GM18909 (cell line): Measurements from ENCODE around the gene CDH2.

Experiments
- ATAC-seq: cut with Tn5 transposase; IDR thresholded peaks from one replicate; pipeline ENCODE4 v1.9.1; 2021; ENCODE audit warnings: mild to moderate bottlenecking; ENCODE audit not compliant: unreplicated experiment, poor library complexity

CDH2 gene

DNA sequence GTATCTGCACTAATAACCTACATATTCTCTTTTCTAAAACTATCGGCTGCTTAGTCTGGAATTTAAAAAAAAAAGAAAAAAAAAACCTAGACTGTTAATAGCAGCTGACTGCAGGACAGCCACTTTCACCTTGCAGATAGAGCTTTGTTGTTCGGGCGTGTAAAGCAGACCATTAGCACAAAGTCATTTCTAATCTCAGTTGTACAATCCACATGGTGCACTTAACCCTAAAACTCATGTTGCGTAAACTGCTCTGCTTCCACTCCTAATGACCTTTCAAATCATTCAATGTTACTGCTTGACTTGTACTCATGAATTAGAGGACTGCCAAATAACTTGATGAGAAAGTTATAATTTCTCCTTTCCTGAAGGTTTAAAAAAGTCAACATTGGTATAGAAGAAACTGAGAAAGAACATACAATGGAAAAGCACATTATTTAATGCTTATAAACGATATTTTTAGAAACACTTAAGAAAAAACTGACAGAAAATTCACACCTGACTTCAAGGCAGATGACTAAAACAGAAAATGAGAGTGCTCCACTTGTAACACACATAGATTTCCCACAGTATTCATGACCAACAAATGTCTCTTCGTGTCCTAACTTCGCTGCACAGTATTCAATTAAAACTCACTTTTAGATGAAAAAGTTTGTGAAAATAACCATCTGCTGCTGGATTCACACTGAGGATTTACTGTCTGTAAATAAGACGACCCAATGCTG lies 2.6 kb downstream of the CDH2 start:
- no peak for ATAC-seq

DNA sequence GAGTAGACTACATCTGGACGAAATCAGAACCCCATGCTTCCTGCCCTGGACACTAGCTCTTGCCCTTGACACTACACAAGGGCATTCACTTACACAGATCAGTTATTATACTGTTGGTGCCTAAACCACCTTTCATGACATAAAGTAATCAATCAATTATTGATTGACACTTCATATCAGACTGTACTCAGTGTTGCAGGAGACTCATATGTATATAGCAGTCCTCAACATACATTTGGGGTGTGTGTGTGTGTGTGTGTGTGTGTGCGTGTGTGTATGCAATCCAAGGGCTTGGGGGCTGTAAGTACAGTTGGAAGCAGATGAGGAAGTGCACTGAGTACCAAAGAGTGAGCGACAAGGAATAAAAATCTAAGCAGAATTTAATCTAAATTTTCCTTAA lies 5.1 kb downstream of the CDH2 start:
- ATAC-seq = no peak

DNA sequence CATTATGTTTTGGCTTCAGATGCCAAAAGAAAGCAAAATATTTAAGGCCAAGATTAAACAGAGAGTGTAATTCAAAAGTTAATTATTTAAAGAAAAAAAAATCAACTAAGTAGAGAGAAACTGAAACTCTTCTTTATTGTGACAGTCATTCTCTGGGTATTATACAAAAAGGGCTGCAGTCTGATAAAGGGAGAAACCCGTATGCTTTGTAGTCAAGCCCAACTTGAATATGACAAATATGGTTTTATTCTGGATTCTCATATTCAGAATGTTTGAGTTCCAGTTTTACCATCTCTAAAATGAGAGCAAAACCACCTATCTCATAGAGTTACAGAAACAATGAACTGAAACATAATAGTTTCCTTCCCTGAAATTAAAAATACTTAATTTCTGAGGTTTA lies 8.2 kb downstream of the CDH2 start:
- no peak for ATAC-seq

DNA sequence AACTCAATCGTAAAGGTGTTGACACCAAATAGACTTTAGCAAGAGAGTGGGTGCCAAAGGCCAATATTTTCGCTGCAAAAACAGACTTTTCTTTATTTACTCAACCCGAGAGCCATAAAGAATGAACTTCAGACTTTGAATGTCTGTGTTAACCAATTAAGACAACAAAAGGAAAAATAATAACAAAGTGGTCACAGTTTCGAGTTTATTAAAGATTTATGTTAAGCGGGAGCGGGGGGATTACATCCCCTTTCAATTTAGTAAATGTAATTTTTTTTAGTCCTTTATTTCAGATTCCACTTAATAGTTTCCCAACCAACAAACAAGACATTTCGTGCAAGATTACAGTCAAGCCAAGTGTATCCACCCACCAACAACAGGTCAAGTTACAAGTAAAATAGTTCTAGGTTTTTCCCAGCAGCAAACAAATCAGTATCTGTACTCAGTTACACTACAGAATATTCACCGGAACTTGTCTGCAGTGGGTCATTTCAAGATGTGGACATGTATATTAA lies 9.0 kb downstream of the CDH2 start:
- no peak for ATAC-seq

DNA sequence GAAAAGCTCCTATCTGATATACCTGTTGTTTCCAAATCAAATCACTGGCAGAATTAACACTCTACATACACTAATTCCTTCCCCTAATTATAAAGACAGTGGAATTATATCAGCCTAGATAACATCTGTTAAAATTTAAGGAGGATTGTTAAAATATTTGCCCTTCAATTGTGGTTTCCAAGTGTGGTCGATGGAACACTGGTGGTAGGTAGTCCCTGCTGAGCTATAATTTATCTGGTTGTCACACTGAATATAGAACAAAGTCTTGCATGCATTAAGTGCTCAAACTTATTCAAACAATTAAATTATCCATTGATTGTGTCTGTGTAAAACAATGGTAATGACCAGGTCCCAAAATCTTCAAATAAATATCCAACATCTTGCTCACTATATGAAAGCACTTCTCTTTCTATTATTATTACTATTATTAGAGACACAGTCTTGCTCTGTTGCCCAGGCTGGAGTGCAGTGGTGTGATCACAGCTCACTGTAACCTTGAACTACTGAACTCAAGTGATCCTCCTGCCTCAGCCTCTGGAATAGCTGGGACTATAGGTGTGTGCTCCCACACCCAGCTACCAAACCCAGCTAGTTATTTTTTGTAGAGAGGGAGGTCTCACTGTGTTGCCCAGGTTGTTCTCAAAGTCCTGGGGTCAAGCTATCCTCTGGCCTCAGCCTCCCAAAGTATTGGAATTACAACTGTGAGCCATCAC lies 12.0 kb downstream of the CDH2 start:
- no peak for ATAC-seq

DNA sequence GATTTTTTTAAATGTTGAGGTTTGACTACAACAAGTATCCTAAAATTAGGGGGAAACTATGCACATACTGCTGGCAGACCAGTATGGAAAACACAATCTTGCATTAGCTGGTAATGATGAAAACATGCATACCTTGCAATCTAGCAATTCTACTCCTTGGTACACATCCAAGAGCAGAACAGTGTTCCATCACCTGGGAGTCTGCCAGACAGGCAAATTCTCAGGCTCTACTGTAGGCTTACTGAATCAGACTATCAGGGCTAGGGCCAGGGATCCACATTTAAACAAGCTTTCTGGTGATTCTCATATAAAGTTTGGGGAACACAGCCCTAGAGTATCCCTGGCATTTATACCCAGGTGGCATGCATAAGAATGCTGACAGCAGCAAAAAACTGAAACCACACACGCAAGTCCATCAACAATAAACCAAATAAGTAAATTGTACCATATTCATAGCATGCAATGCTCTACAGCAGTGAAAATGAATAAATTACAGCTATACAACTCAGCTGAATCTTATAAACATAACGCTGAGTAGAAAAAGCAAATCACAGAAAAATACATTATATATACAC lies 13.6 kb downstream of the CDH2 start:
- no peak for ATAC-seq

DNA sequence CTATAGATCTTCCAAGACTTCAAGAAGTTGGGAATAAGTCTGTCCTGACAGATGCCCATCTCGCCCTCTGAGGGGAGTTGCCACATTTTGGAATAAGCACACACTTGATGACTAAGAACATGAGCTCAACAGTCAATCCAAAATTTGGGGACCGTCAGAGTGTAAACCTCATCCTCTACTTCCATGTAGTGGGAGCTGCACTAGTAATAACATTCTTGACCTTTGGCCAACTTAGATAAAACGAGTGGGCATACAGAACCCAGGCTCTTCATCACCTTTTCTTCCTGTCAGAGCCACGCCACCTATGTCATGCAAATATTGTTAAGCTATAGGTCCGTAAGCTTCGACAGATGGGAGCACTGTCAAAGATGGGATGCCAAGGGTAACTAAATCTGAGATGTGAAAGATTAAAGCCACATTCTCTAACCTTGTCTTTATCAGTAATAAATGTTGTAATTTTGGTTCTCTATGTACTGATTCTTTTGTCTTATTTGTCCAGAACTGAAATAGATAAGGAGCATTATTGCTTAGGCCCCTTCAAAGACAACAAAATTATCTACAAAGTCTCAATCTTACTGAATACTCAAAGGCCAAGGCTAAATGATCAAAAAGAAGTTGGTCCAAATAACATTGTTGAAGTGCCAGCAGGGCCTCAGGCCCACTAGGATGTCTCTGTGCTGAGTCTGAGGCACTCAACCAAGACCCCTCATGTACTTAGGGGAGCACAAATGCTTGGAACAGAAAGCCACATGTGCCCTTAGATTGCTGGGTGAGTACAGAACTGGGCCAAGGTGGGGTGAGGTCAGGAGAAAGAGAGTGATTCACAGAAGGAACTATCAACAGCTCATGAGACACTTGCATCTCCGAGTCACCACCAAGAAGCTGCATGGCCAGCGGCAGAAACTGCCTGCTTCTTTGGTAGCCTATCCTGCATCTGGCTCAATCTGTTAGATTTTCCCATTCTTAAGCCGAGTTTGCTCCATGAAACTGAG lies 15.0 kb downstream of the CDH2 start:
- ATAC-seq = no peak

DNA sequence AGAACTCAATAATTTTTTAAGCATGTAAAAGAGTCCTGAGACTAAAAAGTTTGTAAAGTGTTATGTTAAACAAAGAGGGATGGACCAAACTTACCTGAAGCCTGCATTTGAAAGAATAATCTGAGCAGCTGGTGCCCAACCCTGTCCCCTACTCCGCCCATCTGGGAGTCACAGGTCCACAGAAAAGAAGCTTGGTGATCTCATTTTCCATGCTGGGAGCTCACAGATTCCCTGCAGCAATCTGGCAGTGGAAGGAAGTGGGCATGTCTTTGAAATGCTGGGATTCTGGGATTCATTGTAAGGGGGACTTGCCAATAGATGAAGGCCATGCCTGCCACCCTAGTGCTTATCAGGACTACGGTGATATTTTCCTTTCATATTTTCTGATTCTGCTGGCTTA lies 17.9 kb downstream of the CDH2 start:
- ATAC-seq = no peak

DNA sequence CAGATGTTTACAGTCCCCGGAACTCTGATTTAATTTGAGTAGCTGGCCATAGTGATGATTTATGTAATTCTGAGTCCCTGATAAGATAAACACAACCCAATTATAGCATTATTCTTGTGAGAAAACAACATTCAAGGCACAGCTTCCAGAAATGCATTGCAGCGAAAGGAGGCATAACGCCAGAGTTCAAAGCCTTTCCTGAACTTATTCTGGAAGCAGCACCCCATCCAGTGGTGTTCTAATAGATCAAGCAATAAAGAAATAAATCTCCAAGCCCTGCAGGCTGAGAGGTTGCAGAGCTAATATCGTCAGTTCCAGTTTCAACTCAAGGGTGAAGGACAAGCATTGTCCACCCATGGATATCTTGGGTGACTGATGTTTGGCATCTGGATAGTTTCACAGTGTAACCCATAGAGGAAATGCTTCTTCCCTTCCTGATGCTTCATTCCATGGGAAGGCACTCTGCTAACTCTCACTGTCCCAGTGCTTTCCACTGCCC lies 18.8 kb downstream of the CDH2 start:
- ATAC-seq = no peak

DNA sequence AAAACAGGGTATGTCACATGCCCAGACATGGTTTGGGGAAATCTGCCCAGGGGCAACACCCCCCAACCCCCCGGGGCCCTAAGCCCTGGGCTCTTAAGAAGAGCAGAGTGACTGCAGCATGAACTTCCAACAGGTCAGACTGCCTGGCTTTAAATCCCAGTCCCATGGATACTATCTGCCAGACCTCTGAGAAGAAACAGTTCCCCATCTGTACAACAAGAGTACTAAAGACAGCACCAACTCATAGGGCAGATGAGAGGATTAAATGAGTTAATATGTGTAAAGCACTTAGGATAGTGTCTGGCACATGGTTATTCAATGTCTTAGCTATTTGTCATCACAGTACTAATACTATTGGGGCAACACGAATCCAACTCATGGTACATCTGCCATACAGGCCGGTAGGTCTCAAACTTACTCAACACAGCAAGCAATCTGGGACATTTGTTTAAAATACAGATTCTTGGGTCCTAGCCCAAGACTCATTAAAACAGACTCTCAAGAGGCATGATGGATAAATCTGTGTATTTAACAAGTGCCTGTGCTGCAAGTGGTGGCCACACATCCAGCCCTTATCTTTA lies 23.4 kb downstream of the CDH2 start:
- ATAC-seq = no peak

DNA sequence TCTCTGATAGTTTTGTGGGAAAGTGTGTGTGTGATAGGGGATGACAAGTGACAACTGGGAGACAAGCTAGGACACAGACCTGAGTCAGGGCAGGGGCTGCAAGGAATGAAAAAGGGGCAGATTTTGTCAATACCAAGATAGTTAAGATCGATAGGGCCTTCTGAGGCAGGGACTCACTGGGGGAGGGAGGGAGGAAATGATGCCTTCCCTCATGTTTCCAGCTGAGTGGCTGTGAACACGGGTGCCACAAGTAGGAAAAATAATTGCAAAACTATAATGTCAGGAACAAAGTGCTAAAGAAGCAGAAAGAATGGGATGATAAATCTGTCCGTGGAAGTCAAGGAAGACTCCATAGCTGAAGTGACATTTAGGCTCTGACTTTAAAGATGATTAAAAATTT lies 24.2 kb downstream of the CDH2 start:
- ATAC-seq = no peak

DNA sequence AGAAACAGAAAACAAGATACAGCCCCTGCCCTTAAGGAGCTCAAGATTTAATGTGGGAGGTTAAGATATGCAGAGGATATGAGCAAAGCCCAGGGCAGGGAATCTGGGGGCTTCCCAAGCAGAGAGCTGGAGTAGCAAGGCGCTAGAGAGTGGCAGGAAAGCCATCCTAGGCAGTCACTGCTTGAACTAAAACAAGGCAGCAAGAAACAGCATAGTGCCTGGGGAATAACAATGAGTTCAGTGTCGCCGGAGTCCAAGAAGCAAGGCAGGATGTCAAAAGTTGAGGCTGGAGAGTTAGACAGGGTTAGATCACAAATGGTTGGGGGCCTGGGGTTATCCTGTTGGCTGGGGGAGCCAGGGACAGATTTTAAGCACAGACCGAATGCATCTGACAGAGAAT lies 24.6 kb downstream of the CDH2 start:
- ATAC-seq = no peak

DNA sequence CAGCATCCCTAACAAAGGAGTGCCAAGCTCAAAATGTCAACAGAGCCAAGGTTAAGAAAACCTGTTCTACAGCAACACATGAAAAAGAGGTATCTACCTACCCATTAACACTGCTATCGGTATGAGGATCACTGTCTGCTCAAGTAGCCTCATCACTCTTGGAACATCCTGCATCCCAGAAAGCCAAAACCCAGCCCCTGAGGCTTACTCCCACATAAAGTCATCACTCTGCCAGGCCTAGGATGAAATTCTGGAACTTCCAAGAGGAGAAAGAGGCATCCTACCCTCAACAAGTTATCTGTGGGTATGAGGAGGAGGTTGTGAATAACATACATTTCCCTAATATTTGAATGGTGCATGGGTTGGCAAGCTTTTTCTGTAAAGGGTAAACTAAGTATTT lies 25.5 kb downstream of the CDH2 start:
- no peak for ATAC-seq

DNA sequence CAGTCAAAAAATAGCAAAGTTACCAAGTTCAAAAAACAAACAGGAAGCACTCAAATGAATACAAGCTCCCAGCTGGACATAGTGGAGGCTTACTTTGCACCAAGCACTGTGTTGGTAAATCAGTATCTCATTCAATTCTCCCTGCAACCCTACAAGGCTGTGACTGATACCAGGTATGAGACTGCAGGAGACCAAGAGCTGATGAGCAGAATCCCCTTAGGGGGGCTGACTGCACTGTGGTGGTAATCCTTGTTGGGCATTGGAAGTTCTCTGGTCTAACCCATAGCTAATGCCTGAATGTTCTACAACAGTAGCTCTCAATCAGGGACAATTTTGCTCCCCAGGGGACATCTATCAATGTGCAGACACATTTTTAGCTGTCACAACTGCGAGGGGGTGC lies 26.0 kb downstream of the CDH2 start:
- no peak for ATAC-seq

DNA sequence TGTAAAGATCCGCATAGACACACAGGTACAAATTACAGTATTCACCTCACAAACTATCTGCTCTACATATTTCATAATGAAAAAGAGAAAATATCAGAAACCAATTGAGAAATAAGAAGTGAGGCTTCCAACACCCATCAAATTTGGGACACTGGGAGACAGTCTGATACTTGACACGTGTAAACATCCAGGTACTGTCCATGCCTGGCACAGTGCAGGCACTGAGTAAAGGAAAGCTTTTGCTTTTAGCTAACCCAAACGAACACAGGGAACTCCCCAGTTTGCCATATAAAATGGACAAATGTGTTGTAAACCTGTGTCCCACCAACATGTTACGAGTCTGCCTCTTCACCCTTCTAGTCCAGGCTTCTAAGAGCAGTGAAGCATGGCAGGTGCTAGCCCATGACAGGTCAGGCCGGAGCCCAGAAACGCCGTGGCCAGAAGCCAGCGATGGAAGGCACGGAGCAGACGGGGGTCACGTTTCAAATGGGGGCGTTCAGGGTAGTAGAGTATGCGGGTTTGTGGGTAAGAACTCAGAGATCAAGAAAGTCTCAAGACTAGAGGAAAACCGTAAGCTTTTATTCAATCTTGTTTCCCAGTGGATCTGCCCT lies 27.0 kb downstream of the CDH2 start:
- no peak for ATAC-seq

DNA sequence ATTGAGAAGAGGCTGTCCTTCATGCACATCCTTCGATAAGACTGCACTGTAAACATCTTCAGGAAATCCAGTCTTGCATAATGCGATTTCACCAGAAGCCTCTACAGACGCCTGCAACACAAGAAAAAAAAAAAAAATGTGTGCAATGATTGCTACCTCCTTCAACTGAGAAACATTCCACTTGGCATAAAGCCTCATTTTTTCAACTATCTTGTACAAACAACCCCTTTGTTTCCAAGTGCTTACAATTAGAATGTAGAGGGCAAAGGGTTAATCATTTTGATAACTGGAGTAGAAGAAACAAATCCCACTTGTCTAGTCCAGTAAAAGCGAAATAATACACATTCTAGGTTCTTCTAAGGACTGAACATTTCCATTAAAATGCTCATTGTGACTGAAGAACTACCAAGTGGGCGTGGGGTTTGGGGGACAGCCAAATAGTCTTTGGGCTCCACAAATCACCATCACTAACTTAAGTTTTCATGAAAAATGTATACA lies 29.2 kb downstream of the CDH2 start:
- no peak for ATAC-seq

DNA sequence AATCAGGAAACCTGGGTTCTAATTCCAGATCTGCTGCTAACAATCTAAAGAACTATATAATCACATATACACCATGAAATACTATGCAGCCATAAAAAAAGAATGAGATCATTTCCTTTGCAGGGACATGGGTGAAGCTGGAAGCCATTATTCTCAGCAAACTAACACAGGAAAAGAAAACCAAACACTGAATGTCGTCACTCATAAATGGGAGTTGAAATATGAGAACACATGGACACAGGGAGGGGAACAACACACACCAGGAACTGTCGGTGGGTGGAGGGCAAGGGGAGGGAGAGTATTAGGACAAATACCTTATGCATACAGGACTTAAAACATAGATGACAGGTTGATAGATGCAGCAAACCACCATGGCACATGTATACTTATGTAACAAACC lies 33.2 kb downstream of the CDH2 start:
- no peak for ATAC-seq

DNA sequence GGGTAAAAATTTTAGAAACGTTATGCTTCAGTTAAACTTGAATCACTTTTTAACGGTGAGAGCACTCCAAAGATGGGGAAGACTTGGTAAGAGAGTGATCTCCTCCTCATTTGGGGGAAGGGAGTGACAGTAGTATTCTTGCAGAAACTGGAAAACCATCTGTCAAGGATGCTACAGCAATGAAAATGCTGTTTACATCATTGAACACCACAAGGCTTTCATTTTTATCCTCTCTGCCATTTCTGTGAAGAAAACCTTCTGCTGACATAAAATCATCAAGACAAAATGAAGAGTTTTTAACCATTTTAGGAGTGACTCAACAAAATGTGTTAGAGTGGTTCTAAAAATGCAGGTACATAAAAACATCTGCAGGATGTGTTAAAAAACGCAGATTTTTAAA lies 38.1 kb downstream of the CDH2 start:
- ATAC-seq = no peak

DNA sequence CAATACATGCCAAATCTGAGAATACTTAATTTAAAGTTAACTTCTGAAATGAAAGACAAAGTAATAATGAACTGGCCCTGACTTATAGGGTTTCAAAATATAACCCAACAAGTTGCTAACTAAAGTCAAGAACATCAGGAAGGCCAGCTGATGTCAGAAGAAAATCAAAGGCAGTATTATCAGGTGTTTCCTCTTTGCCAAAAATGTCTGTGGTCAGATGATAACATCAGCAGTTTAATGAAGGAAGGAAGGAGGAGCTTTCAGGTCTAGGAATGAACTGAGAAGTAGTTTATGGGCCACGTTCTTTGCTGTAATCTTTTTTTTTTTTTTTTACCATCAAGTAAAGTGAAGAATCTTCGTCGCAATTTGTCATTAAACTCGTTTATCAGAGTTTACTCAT lies 40.9 kb downstream of the CDH2 start:
- no peak for ATAC-seq
